GM18861 (cell line): Measurements from ENCODE around the gene IL6R.

Experiments
- ATAC-seq: cut with Tn5 transposase; IDR thresholded peaks from one replicate; pipeline ENCODE4 v1.9.1; 2021; ENCODE audit not compliant: unreplicated experiment

IL6R gene

DNA sequence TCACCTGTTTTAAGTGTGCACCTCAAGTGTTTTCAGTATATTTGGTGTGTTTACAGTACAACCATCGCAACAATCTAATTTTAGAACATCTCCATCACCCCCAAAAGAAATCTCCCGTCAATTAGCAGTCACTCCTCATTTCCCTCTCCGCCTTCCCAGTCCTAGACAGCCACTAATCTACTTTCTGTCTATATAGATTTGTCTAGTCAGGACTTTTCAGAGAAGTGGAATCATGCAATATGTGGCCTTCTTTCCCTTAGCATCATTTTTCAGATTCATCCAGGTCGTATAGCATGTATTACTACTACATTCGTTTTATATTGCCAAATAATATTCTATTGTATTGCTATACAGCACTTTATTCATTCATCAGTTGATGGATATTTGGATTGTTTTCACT is 98.8 kb downstream of the IL6R start:
- no peak for ATAC-seq

DNA sequence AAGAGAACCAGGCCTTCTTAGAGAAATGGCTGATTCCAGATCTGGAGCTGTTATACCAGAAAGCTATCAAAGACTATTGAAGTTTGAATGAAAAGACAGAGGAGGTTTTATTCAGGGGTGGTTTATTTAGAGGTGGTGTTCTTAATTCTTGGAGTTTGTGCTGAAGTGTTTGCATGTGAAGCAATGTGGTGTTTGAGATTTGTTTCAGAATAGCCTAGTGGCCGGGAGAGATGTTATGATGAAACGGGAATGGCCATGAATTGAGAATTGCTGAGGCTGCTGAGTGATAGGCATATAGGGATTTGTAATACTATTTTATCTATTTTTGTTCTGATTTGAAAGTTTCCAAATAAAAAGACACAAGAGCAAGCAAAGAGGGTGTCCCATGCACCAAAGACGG is 107.6 kb downstream of the IL6R start:
- ATAC-seq: no peak

DNA sequence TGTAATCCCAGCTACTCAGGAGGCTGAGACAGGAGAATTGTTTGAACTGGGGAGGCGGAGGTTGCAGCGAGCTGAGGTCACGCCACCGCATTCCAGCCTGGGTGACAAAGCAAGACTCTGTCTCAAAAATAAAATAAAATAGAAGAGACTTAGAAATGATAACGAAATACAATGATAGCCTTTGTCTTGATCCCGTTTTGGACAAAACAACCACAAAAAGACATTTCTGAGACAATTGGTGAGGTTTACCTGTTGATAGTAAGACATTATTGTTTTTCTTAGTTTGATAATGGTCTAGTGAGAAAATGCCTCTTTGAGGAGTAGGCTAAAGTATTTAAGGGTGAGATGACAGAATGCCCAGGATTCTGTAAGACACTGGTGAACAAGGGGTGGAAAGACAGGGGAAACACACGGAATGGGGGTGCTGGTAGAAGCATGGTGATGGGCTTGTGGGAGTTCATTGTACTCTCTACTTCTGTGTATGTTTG is 109.0 kb downstream of the IL6R start:
- ATAC-seq: no peak

DNA sequence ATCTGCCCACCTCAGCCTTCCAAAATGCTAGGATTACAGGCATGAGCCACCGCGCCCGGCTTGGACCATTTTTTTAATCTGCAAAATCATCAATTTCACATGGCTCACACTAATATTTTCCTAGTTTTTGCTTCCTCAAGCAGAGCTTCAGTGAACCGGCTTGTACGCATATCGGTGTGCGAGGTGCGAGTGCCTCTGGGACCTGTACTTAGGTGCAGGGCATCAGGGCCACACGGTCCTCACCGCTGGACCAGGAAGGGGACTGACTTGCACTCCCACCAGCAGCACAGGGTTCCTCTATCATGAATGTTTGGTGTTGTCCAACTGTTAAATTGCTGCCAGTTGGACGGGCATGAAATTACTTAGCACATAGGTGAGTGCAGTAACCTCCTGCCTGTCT is 112.5 kb downstream of the IL6R start:
- ATAC-seq: no peak
